Psoas muscle (tissue), 8 donors: ENCODE measurements around the gene GABRB3. TPM values are rescaled to one million over a fixed set of nuclear protein-coding genes. Genes with fewer than 3 reads are reported as not detected.
"Not testable (repeated sequence)": the region's sequence is repeated elsewhere in the genome, so short reads cannot be mapped to it uniquely, and the experiment has no call there.

ENCODE experiments used
- ATAC-seq, 4 donors: fragments of 200-7000 bp; cut with Tn5 transposase; one replicate each; pipeline ENCODE4 v1.9.1; 2020; ENCODE audit warnings: moderate library complexity in 3 of 4, mild to moderate bottlenecking in 2 of 4
- DNase-seq, 2 donors: peaks; one replicate each; pipeline ENCODE4 v3.0.0-alpha.2; 2020
- H3K27ac ChIP-seq: fragments of 200-600 bp; one replicate; pipeline ENCODE4 v1.8.0; 2022
- H3K27me3 ChIP-seq, 3 donors: fragments of 200-600 bp in 1 of 3; one replicate each; pipeline versions ENCODE4 v1.6.1 to v1.8.0; 2013 to 2022; ENCODE audit warnings: low read length in 2 of 3, mild to moderate bottlenecking in 2 of 3, moderate library complexity in 1 of 3; ENCODE audit not compliant: insufficient read depth in 3 of 3
- H3K36me3 ChIP-seq, 2 donors: fragments of 200-600 bp in 1 of 2; one replicate each; pipeline versions ENCODE4 v1.6.1 to v1.8.0; 2013 to 2022; ENCODE audit warnings: low read depth in 1 of 2, mild to moderate bottlenecking in 1 of 2, moderate library complexity in 1 of 2; ENCODE audit not compliant: insufficient read depth in 1 of 2
- H3K4me1 ChIP-seq: fragments of 200-600 bp; one replicate; pipeline ENCODE4 v1.8.0; 2022
- H3K4me3 ChIP-seq: fragments of 200-600 bp; one replicate; pipeline ENCODE4 v1.8.0; 2022; ENCODE audit warnings: mild to moderate bottlenecking
- H3K9me3 ChIP-seq: fragments of 200-600 bp; one replicate; pipeline ENCODE4 v1.8.0; 2022
- WGBS, 3 donors: extraction: QIAGEN DNeasy Blood & Tissue Kit; methylation state at CpG; one replicate each; pipeline versions ENCODE4 v1.1.6 to v1.1.7; 2013; 5-methylcytosine and 5-hydroxymethylcytosine counted together
- intact Hi-C, 2 donors: fragments of 100-400 bp; cut with DNase I; formaldehyde crosslinking; loops; one replicate each; pipeline versions ENCODE4 v1.11.0 to v1.14.2; 2022
- polyA plus RNA-seq, 3 donors: library from polyadenylated mRNA; stranded (reverse); fragments of 200-250 nt; gene quantifications; one replicate each; pipeline ENCODE4 v1.2.3, GENCODE V29; 2013
- total RNA-seq, 4 donors: library from RNA; stranded (reverse); fragmentation: NEBNext Ultra II Directional in 2 of 4; extraction: Animal tissue kit (Norgen Biotek cat#: 25700) in 2 of 4; gene quantifications; one replicate each; pipeline versions ENCODE4 v1.2.1 to v1.2.4, GENCODE V29; 2021 to 2023
- TF ChIP-seq, protein P1 (sequence below): fragments of 200-600 bp; IDR thresholded peaks from one replicate; pipeline ENCODE4 v1.8.0; 2022; ENCODE audit warnings: antibody characterized with exemption
- donor health status: healthy with polysubstance abuse.
- donor health status: DM: no; HTN: no; CAD: no; lungs with moderate emphysema.
- donor health status: Bipolar disorder and iron deficiency.
- donor health status: healthy.
- donor health status: DM: yes; HTN: yes; CAD: no.
- donor health status: DM: no; HTN: no; CAD: no.
- donor health status: DM: no; HTN: no; CAD: no.
- donor health status: DM: yes; HTN: yes; CAD: no.

GABRB3 gene
- total and polyA plus RNA-seq, 7 donors, result 0.10 to 1.0 (median 0.25) TPM

DNA sequence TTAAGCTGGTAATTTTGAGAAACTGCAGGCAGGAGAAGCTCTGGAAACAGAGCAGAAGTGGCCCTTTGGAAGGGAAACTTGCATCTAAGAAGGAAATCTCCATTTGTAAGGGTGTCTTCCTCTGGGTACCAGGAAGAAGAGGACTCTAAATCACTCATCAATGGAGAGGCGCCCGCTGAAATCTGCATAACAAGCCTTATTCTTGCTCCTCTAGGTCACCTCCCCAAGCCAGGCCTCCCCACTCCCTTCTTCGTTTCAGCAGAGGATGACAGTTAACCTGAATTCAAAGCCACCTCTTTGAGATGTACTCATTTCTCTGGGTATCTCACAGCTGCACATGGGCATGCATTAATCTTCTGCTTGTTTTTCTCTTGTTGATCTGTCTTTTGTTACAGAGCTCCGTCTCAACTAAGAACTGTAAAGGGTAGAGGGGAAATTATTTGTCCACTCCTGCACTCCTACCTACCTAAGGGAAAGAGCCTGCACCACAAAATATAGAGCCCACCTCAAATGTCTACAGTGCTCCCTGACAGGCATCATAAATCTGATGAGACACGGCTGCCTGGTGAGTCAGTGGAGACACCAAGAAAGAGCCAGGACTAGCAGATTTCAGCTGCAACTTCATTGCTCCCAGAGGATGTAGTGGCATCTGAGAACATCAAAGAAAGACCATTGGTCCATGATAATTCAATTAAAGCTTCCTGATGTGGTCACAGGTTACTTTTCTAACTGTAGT is 51.5 kb downstream of the GABRB3 start:
- Histone ChIP-seq H3K9me3 (no peaks in the 10 kb centered on the region), H3K4me1 (no peaks in the 10 kb centered on the region), H3K27ac (no peak overlapping the region), H3K27me3 (no peaks in the 10 kb centered on the region), H3K4me3 (no peak overlapping the region), H3K36me3 (no peaks in the 10 kb centered on the region)
- DNase-seq (no peak), ATAC-seq (no peak)
- 31 to 44% (median 36%) methylated on average over 5 of the region's 5 CpGs for WGBS, 3 donors
- TF ChIP-seq, protein P1, sequence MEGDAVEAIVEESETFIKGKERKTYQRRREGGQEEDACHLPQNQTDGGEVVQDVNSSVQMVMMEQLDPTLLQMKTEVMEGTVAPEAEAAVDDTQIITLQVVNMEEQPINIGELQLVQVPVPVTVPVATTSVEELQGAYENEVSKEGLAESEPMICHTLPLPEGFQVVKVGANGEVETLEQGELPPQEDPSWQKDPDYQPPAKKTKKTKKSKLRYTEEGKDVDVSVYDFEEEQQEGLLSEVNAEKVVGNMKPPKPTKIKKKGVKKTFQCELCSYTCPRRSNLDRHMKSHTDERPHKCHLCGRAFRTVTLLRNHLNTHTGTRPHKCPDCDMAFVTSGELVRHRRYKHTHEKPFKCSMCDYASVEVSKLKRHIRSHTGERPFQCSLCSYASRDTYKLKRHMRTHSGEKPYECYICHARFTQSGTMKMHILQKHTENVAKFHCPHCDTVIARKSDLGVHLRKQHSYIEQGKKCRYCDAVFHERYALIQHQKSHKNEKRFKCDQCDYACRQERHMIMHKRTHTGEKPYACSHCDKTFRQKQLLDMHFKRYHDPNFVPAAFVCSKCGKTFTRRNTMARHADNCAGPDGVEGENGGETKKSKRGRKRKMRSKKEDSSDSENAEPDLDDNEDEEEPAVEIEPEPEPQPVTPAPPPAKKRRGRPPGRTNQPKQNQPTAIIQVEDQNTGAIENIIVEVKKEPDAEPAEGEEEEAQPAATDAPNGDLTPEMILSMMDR, result no peak
- intact Hi-C loops, result no loop called here

DNA sequence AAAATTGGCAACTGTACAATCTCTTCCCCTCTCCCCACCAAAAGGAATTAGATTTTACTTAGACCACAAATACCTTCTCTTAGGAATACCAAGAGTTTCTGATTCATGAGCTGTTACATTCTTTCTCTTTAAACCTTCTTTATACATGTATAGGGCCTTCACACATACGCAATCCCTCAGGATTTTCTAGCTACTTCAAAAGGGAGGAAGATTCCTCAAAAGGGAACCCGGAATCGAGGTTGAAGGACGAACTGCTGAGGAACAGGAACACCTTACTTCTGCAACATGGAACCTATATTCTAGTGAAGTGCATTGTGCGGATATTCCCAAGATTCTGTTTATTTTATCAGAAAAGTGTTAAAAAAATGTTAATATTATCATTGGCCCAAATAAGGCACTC is 52.3 kb downstream of the GABRB3 start:
- TF ChIP-seq, protein P1, result no peak
- ATAC-seq (no peak), DNase-seq (no peak)
- no peaks in the 10 kb centered on the region for H3K36me3 ChIP-seq
- no peaks in the 10 kb centered on the region for H3K27me3 ChIP-seq
- intact Hi-C loops, result no loop called here
- no peaks in the 10 kb centered on the region for H3K9me3 ChIP-seq
- H3K4me3 ChIP-seq, result no peak overlapping the region
- no peaks in the 10 kb centered on the region for H3K4me1 ChIP-seq
- H3K27ac ChIP-seq, result no peak overlapping the region
- 53 to 58% (median 55%) methylated on average over 5 of the region's 5 CpGs for WGBS, 3 donors

DNA sequence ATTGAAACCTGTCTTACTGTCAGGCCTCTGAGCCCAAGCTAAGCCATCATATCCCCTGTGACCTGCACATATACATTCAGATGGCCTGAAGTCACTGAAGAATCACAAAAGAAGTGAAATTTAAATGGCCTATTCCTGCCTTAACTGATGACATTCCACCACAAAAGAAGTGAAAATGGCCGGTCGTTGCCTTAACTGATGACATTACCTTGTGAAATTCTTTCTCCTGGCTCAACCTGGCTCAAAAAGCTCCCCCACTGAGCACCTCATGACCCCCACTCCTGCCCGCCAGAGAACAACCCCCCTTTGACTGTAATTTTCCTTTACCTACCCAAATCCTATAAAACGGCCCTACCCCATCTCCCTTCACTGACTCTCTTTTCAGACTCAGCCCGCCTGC is 53.0 kb downstream of the GABRB3 start:
- H3K9me3 ChIP-seq, ATAC-seq, H3K36me3 ChIP-seq, H3K4me1 ChIP-seq, H3K27me3 ChIP-seq, intact Hi-C loops, H3K27ac ChIP-seq, H3K4me3 ChIP-seq, DNase-seq: not testable (repeated sequence)
- 50 to 52% (median 52%) methylated on average over 5 of the region's 5 CpGs for WGBS, 3 donors

DNA sequence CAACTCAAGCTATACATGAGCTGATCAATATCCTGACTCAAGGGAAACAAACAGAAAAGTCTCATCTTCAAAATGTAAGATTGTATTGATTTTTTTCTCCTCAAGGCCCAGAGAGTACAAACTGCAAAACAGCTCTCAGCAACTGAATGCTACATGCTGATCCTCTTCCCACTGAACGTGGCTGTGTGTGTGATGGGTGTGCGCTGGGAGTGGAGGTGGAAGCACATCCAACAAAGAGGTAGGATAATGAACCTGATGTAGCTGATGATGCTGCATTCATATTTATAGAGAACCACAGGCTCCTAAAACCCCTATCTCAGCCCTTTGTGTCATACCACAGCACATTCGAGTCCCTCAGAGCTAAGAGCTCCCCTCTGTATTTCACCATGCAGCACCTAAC is 56.8 kb downstream of the GABRB3 start:
- 69 to 84% (median 76%) methylated on average over 3 of the region's 3 CpGs for WGBS, 3 donors
- H3K27me3 ChIP-seq, result no peaks in the 10 kb centered on the region
- intact Hi-C loops, result no loop called here
- H3K4me3 ChIP-seq, result no peak overlapping the region
- no peak overlapping the region for H3K27ac ChIP-seq
- no peaks in the 10 kb centered on the region for H3K36me3 ChIP-seq
- no peak for ATAC-seq
- TF ChIP-seq, protein P1, result no peak
- no peaks in the 10 kb centered on the region for H3K4me1 ChIP-seq
- no peak for DNase-seq
- no peaks in the 10 kb centered on the region for H3K9me3 ChIP-seq

- ATAC-seq (no peak), DNase-seq (no peak)
- Histone ChIP-seq H3K4me1 (no peaks in the 10 kb centered on the region), H3K9me3 (no peaks in the 10 kb centered on the region), H3K27ac (no peak overlapping the region), H3K36me3 (no peaks in the 10 kb centered on the region), H3K4me3 (no peak overlapping the region), H3K27me3 (no peaks in the 10 kb centered on the region)
- TF ChIP-seq, protein P1, result no peak
- intact Hi-C loops, result no loop called here
- WGBS, 3 donors, result 88 to 95% (median 88%) methylated on average over 5 of the region's 5 CpGs
Measured at GRCh38 chr15:26713498-26713897, 59.4 kb downstream of the GABRB3 start.
